Neuronal stem cell (in vitro differentiated cells): ENCODE data around the gene MYOZ3.
A peak's percentile ranks its signal among the peaks of the same experiment; 100 is the strongest.

Experiments used
- DNase-seq: peaks from one replicate; pipeline ENCODE4 v3.0.0-alpha.2; 2013; ENCODE audit warnings: low spot score
- H2AFZ ChIP-seq: one replicate; pipeline ENCODE4 v1.6.1; 2013; ENCODE audit warnings: mild to moderate bottlenecking, low read length, inconsistent platforms
- H2AK5ac ChIP-seq: 2 replicates; pipeline ENCODE4 v1.6.1; 2013; ENCODE audit warnings: low read depth, mild to moderate bottlenecking, inconsistent platforms, low read length, moderate library complexity, mixed read lengths
- H2BK120ac ChIP-seq: 2 replicates; pipeline ENCODE4 v1.6.1; 2013; ENCODE audit warnings: low read depth, mild to moderate bottlenecking, inconsistent platforms, low read length, moderate library complexity, mixed read lengths
- H2BK12ac ChIP-seq: one replicate; pipeline ENCODE4 v1.6.1; 2013; ENCODE audit warnings: low read length, inconsistent platforms
- H2BK15ac ChIP-seq: 2 replicates; pipeline ENCODE4 v1.6.1; 2013; ENCODE audit warnings: mild to moderate bottlenecking, low read length, inconsistent platforms, mixed read lengths
- H2BK5ac ChIP-seq: one replicate; pipeline ENCODE4 v1.6.1; 2013; ENCODE audit warnings: inconsistent platforms, mild to moderate bottlenecking, low read length, moderate library complexity
- H3K14ac ChIP-seq: one replicate; pipeline ENCODE4 v1.6.1; 2013; ENCODE audit warnings: low read length, inconsistent platforms
- H3K18ac ChIP-seq: 2 replicates; pipeline ENCODE4 v1.6.1; 2013; ENCODE audit warnings: low read length, inconsistent platforms
- H3K23ac ChIP-seq: 2 replicates; pipeline ENCODE4 v1.6.1; 2013; ENCODE audit warnings: low read depth, mild to moderate bottlenecking, mixed read lengths, low read length, inconsistent platforms; ENCODE audit not compliant: poor library complexity
- H3K27ac ChIP-seq: replicated peaks from 3 replicates; pipeline ENCODE4 v1.5.1; 2013; ENCODE audit warnings: low read length, inconsistent platforms
- H3K27me3 ChIP-seq, 3 experiments: 2 replicates each; pipeline ENCODE4 v1.6.1; 2013; ENCODE audit warnings: low read length in 3 of 3, mild to moderate bottlenecking in 2 of 3, inconsistent platforms in 1 of 3, low read depth in 1 of 3, mixed read lengths in 1 of 3, moderate library complexity in 1 of 3; ENCODE audit not compliant: control insufficient read depth in 3 of 3, insufficient read depth in 3 of 3
- H3K36me3 ChIP-seq, 2 donors: replicated peaks in 1 of 2; 2 replicates each; pipeline ENCODE4 v1.6.1; 2013; ENCODE audit warnings: low read length in 2 of 2; ENCODE audit not compliant: control insufficient read depth in 2 of 2, insufficient read depth in 2 of 2
- H3K4ac ChIP-seq: 2 replicates; pipeline ENCODE4 v1.6.1; 2013; ENCODE audit warnings: inconsistent platforms, mild to moderate bottlenecking, low read length, moderate library complexity
- H3K4me1 ChIP-seq, 2 donors: 1 replicate in 1 of 2; 2 replicates in 1 of 2; pipeline ENCODE4 v1.6.1; 2013; ENCODE audit warnings: low read length in 2 of 2, low read depth in 1 of 2; ENCODE audit not compliant: control insufficient read depth in 2 of 2, insufficient read depth in 1 of 2
- H3K4me2 ChIP-seq: one replicate; pipeline ENCODE4 v1.6.1; 2013; ENCODE audit warnings: mild to moderate bottlenecking, low read length, inconsistent platforms; ENCODE audit not compliant: insufficient read depth, poor library complexity, severe bottlenecking
- H3K4me3 ChIP-seq, 2 donors: 2 replicates each; pipeline ENCODE4 v1.5.1; 2013; ENCODE audit warnings: low read length in 2 of 2, mild to moderate bottlenecking in 2 of 2, inconsistent platforms in 1 of 2, moderate library complexity in 1 of 2
- H3K79me1 ChIP-seq: one replicate; pipeline ENCODE4 v1.6.1; 2013; ENCODE audit warnings: low read depth, mild to moderate bottlenecking, inconsistent platforms, low read length, moderate library complexity
- H3K9ac ChIP-seq: one replicate; pipeline ENCODE4 v1.6.1; 2013; ENCODE audit warnings: mild to moderate bottlenecking, low read depth, low read length, inconsistent platforms; ENCODE audit not compliant: poor library complexity
- H3K9me3 ChIP-seq, 2 donors: replicated peaks in 1 of 2; 2 replicates each; pipeline versions ENCODE3 to v1.6.1; 2013; ENCODE audit warnings: low read length in 2 of 2, mild to moderate bottlenecking in 2 of 2, inconsistent platforms in 1 of 2, low read depth in 1 of 2, mixed read lengths in 1 of 2, moderate library complexity in 1 of 2; ENCODE audit not compliant: control insufficient read depth in 2 of 2, insufficient read depth in 1 of 2
- H4K8ac ChIP-seq: one replicate; pipeline ENCODE4 v1.6.1; 2013; ENCODE audit warnings: low read depth, mild to moderate bottlenecking, inconsistent platforms, low read length, moderate library complexity
- H4K91ac ChIP-seq: one replicate; pipeline ENCODE4 v1.6.1; 2013; ENCODE audit warnings: low read length, low read depth, mild to moderate bottlenecking, inconsistent platforms; ENCODE audit not compliant: poor library complexity
- WGBS, 2 donors: extraction: QIAGEN DNeasy Blood & Tissue Kit; methylation state at CpG; one replicate each; pipeline ENCODE4 v1.1.7; 2013; ENCODE audit warnings: missing lambda C conversion rate in 2 of 2, mixed read lengths in 1 of 2; ENCODE audit not compliant: insufficient read length in 2 of 2, insufficient replicate concordance in 1 of 2; ENCODE audit errors: extremely low coverage in 2 of 2; 5-methylcytosine and 5-hydroxymethylcytosine counted together

The MYOZ3 gene

GRCh38 chr5:150670275-150670947 lies 9.4 kb downstream of the MYOZ3 start:
- Histone ChIP-seq H3K36me3 (no peaks in the 10 kb centered on the region), H3K4me2 (no peak overlapping the region), H2BK15ac (no peak overlapping the region), H3K4me3 (no peak overlapping the region), H3K14ac (no peak overlapping the region), H3K4ac (no peak overlapping the region), H2BK5ac (no peak overlapping the region), H3K79me1 (no peaks in the 10 kb centered on the region), H2AFZ (no peak overlapping the region), H3K23ac (no peak overlapping the region), H3K9me3 (peaks cover 4 to 20% of the 10 kb centered on the region in 2 donors), H3K18ac (no peak overlapping the region), H3K9ac (no peak overlapping the region), H4K8ac (no peak overlapping the region), H3K27me3 (peaks cover 6 to 44% (median 32%) of the 10 kb centered on the region in 3 experiments), H4K91ac (no peak overlapping the region), H2AK5ac (no peak overlapping the region), H3K27ac (no peak overlapping the region), H2BK120ac (no peak overlapping the region), H3K4me1 (peaks cover 2 to 3% of the 10 kb centered on the region in 2 donors), H2BK12ac (no peak overlapping the region)
- no CpG with 5 or more reads among the region's 14 CpGs for WGBS, 2 donors
- DNase-seq: no peak

DNA sequence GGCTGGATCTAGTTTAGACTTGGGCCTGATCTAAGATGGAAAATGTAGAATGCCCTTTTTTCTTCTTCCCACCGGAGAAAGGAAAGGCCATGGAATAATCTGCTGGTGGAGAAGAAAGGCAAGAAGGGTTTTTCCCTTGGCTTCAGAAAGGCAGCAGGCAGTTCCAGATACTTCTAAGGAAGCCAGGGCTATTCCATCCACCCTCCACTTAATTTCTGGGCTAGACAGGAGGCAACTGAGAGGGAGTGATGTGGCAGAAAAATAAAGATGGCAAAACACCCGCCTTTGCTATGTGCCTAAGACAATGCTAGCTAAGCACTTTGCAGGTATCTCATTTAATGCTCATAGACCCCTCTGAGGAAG lies 9.9 kb downstream of the MYOZ3 start:
- Histone ChIP-seq H3K9me3 (peaks cover 4 to 20% of the 10 kb centered on the region in 2 donors), H3K4ac (no peak overlapping the region), H3K27ac (no peak overlapping the region), H2AK5ac (no peak overlapping the region), H3K23ac (no peak overlapping the region), H2BK12ac (no peak overlapping the region), H2BK5ac (no peak overlapping the region), H3K27me3 (peaks cover 6 to 44% (median 32%) of the 10 kb centered on the region in 3 experiments), H3K14ac (no peak overlapping the region), H3K4me2 (peak overlapping the region; percentile 93), H3K4me3 (peak overlapping the region in 1 of 2 donors; percentile 61), H4K91ac (no peak overlapping the region), H3K36me3 (no peaks in the 10 kb centered on the region), H3K18ac (no peak overlapping the region), H2AFZ (peak overlapping the region; percentile 93), H3K4me1 (peaks cover 2 to 3% of the 10 kb centered on the region in 2 donors), H2BK15ac (no peak overlapping the region), H4K8ac (no peak overlapping the region), H3K79me1 (no peaks in the 10 kb centered on the region), H3K9ac (no peak overlapping the region), H2BK120ac (no peak overlapping the region)
- DNase-seq: no peak
- no CpG with 5 or more reads among the region's 2 CpGs for WGBS, 2 donors

GRCh38 chr5:150671509-150672236 lies 10.6 kb downstream of the MYOZ3 start:
- Histone ChIP-seq H3K36me3 (no peaks in the 10 kb centered on the region), H3K79me1 (no peaks in the 10 kb centered on the region), H3K27me3 (peaks cover 6 to 44% (median 32%) of the 10 kb centered on the region in 3 experiments), H2BK12ac (no peak overlapping the region), H3K4me1 (peaks cover 2 to 3% of the 10 kb centered on the region in 2 donors), H4K8ac (no peak overlapping the region), H3K27ac (no peak overlapping the region), H4K91ac (no peak overlapping the region), H3K14ac (peak overlapping the region; percentile 86), H3K9me3 (peaks cover 4 to 20% of the 10 kb centered on the region in 2 donors), H2BK120ac (no peak overlapping the region), H3K18ac (peak overlapping the region; percentile 88), H2AK5ac (peak overlapping the region; percentile 56), H3K4me2 (peak overlapping the region; percentile 93), H3K23ac (peak overlapping the region; percentile 77), H2BK15ac (peak overlapping the region; percentile 33), H3K9ac (peak overlapping the region; percentile 51), H3K4ac (no peak overlapping the region), H2AFZ (peak overlapping the region; percentile 93), H2BK5ac (no peak overlapping the region), H3K4me3 (peak overlapping the region; percentile 61 to 76)
- no CpG with 5 or more reads among the region's 51 CpGs for WGBS, 2 donors
- DNase-seq: no peak

- peak overlapping the region; percentile 69 for H3K23ac ChIP-seq
- no peak overlapping the region for H4K8ac ChIP-seq
- H3K18ac ChIP-seq: peak overlapping the region; percentile 87
- no peak overlapping the region for H2BK12ac ChIP-seq
- H3K79me1 ChIP-seq: no peaks in the 10 kb centered on the region
- H3K36me3 ChIP-seq: no peaks in the 10 kb centered on the region
- no peak for DNase-seq
- H2AK5ac ChIP-seq: no peak overlapping the region
- H2BK120ac ChIP-seq: no peak overlapping the region
- H3K9ac ChIP-seq: peak overlapping the region; percentile 30
- no peak overlapping the region for H4K91ac ChIP-seq
- H3K27me3 ChIP-seq: peaks cover 6 to 41% (median 32%) of the 10 kb centered on the region in 3 experiments
- no peak overlapping the region for H2BK5ac ChIP-seq
- no peak overlapping the region for H3K14ac ChIP-seq
- H3K4me1 ChIP-seq: peaks cover 2 to 3% of the 10 kb centered on the region in 2 donors
- H3K4me3 ChIP-seq: peak overlapping the region; percentile 61 to 76
- H3K4me2 ChIP-seq: peak overlapping the region; percentile 93
- H3K27ac ChIP-seq: no peak overlapping the region
- H2AFZ ChIP-seq: peak overlapping the region; percentile 93
- peak overlapping the region; percentile 15 for H3K4ac ChIP-seq
- no CpG with 5 or more reads among the region's 38 CpGs for WGBS, 2 donors
- H3K9me3 ChIP-seq: peaks cover 4 to 20% of the 10 kb centered on the region in 2 donors
- peak overlapping the region; percentile 33 for H2BK15ac ChIP-seq
Observed at GRCh38 chr5:150672237-150672883, 11.3 kb downstream of the MYOZ3 start.
